Measurements from ENCODE around the gene LARP4.
"Not testable (repeated sequence)": the region's sequence is repeated elsewhere in the genome, so short reads cannot be mapped to it uniquely, and the experiment has no call there.

Gene LARP4

DNA sequence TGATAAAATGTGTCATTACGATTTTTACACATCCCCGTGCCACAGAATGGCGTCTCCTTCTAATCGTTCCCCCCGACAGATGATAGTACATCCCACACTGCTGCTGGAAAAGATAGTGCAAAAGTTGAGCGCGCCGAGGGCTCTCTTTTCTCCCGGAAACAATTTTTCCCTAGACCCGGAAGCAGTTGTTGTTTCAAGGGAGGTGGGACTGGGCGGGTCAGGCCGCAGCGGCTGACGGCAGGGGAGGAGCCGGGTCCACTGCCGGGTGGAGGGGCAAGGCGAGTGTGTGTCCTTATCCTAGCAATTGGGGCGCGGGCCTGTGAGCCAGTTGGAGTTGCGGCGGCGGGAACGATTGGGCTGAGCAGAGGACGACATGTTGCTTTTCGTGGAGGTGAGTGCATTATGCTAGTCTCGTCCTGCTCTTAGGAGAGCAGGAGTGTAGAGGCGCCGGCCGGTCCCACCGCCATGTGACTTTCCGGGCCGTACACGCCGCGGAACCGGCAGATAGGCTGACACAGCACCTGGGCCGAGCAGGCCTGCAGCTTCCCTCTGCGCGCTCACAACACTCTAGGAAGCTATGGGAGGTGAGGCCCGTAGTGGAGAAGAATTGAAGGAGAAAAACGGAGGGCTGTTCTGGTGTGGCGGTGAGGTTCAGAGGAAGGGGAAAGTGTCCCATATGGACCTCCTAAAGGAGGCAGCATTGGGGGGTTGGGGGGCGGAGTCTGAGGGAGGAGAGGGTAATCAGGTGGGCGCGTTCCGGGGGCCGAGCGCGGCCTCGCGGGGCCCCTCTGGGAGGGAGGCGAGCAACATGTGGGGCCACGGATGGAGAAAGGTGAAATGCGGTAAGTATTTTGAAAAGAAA lies at the start of gene LARP4:
TSS of gene LARP4 (plus strand) at position 248 of the 862 bp plus-strand sequence. CDS start at position 374, 126 bp downstream.
- DNase-seq, result peak; percentile 98

DNA sequence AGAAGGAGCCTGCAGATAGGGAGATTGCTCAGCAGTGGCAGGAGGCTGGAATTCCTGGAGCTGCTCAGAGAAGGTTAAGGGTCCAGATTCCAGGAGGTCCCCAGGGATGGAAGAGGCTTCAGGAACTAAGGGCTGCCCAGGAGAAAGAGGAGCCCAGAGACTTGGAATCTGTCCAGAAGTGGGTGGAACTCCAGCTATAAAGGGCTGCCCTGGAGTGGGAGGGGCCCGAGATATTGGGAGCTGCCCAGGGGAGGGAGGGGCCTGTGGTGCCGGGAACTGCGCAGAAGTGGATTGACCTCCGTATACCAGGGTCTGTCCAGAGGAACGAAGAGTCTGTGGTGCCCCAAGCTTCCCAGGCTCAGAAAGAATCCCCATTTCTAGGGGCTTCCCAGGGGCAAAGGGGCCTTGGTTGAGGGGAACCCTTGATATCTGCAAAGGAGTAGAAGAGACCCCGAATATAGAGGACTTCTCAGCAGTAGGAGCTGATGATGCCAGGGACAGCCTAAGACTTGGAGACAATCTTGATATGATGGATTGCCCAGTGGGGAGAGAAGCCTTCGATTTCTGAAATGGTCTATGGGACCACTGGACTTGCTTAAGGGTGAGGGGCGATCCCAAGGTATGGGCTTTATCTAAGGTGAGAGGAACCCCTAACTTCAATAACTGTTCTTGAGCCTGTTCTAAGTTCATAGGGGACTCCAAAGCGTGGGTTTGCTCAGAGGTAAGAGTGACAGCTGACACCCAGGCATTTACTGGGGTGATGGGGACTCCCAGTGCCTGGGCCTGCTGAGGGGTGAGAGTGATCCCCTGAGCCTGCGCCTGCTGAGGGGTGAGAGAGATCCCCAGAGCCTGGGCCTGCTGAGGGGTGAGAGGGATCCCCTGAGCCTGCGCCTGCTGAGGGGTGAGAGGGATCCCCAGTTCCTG lies 49.3 kb upstream of the LARP4 start:
- DNase-seq, result peak; percentile 84

- DNase-seq, result no peak
Observed at GRCh38 chr12:50353404-50353803, 47.3 kb upstream of the LARP4 start.

- DNase-seq, result no peak
Observed at GRCh38 chr12:50353869-50354593, 46.7 kb upstream of the LARP4 start.

DNA sequence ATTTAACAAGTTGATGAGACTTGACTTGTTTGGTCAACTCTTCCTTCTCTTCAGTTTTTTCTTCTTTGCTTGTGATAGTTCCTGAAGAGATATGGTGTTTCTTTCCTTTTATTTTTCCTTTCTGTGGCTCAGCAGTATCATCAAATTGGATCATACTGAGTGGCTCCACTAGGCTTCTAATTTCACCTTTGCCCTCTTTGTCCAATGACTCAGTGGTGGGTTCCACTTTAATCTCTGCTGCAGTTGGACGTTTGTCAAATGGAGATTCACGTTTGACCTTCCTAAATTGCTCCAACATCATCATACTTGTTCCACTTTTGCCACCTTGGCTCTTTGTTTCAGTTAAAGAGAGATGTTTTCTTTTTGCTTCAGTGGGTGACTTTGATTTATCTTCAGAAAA lies 45.8 kb upstream of the LARP4 start:
- no peak for DNase-seq

DNA sequence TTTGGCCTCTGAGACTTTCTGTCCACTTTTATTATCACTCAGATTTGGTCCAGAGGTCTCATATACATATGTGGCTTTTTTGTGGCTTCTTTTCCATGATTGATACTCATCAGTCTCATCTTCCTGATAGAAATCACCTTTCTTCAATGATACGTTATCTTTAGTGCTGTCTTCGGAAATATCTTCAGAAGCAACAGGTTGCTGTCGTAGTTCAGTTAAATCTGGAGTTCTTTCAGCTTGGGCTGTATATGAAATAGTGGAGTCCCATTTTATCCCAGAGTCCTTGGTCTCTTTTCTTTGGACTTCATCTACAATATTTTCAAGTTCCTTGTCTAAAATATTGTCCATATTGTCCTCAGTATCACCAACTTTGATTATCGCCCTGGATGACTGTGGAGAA lies 45.3 kb upstream of the LARP4 start:
- DNase-seq, result no peak

DNA sequence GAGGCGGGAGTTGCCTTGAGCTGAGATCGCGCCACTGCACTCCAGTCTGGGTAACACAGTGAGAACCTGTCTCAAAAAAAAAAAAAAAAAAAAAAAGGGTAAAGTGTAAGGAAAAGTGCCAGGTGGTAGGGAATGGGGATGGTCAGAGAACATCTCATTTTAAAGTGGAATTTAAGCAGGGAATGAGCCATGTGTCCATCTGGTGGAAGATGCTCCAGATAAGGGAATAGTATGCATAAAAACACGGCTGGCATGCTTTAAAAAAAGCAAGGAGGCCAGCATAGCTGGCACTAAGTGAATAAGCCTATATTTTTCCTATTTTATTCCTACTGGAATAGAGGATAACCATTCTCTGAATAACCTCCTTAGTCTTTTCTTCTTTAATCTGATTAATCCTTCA lies 38.0 kb upstream of the LARP4 start:
- DNase-seq, result no peak

DNA sequence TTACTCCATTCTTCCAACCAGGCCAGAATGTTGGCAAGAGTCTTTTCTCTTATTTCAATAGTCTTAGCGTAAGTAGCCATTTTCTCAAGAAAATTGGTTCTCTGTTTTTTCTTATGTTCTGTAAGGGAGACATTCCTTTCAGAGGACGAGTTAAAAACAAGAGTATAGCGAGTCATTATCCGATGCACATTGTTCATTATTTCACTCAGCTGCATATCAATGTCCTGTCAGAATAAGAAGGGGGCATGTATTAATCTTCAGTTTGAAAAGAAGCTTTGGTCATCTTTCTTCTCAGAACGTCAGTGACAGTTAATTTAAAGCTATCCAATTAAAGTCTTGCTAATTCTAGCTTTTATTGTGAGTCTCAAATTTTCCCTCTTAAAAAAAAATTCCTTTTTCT lies 37.5 kb upstream of the LARP4 start:
- no peak for DNase-seq

DNA sequence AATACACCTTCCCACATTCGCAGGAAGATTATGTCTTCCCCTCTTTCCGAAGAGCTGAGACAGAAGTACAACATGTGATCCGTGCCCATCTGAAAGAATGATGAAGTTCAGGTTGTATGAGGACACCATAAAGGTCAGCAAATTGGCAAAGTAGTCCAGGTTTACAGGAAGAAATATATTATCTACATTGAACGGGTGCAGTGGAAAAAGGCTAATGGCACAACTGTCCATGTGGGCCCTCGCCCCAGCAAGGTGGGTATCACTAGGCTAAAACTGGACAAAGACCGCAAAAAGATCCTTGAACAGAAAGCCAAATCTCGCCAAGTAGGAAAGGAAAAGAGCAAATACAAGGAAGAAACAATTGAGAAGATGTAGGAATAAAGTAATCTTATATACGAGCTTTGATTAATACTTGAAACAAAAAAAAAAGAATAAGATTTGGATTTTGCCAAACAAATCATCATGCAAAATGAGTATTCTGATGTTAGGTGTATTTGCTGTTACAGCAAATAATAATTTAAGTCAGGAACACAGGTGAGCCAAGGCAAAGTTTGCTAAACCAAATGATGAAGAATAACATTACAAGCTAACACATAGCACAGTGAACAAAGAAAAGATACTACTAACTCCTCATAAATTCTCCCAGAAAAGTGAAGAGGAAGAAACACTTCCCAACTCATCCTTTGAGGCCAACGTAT lies 34.8 kb upstream of the LARP4 start:
- no peak for DNase-seq

GRCh38 chr12:50370672-50371071 lies 30.0 kb upstream of the LARP4 start:
- not testable (repeated sequence) for DNase-seq

DNA sequence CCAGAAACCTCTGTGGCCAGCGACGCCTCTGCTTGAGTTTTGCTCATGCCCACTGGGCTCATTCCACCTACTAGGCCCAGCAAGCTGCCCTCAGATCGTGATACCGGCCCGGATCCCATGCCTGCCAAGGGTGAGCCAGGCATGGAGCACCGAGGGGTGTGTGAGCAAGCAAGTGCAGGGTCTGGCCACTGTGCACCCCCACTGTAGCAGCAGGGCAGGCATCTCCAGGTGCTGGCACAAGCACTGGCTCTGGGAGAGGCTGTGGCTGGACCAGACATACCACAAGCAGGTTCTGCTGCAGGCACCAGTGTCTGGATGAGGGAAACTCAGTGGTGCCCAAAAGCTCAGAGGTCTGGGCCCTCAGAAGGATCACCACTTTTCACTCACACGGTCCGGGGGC lies 24.9 kb upstream of the LARP4 start:
- DNase-seq, result no peak

DNA sequence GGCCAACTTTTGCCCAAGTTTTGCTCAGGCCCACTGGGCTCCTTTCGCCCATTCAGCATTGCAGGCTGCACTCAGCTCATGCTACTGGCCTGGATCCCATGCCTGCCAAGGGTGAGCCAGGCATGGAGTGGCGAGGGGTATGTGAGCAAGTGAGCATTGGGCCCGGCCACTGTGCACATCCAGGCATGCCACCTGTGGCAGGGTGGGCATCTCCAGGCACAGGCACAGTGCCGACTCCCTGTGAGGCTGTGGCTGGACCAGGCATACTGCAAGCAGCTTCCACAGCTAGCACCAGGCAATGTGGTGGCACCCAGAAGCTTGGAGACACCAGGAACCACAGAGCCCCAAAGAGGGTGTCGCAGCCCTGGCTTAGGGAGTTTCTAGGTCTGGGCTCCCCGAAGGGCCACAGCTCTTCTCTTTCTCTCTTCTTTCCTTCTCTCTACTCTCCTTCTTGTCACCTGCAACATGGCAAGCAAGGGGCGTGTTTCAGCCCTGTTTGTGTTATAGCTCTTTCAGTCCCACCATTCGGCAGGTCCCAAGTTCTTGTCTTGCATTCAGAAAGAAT lies 19.8 kb upstream of the LARP4 start:
- DNase-seq, result no peak

- peak; percentile 50 for DNase-seq
Observed at GRCh38 chr12:50387487-50387886, 13.2 kb upstream of the LARP4 start.

DNA sequence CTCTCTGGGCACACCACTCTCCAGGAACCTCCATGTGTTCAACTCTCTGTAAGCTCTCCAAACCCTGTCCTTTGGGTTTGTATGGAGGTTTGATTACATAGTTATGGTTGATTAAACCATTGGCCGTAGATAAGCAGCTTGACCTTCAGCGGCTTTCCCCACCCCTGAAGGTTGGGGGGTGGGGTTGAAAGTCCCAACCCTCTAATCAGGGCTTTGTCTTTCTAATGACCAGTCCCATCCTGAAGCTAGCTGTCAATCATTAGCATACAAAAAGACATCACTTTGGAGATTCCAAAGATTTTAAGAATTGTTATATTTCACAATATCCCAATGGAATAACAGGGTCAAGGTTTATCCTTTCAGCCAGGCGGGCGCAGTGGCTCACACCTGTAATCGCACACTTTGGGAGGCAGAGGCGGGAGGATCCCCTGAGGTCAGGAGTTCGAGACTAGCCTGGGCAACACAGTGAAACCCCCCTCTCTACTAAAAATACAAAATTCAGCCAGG lies 12.7 kb upstream of the LARP4 start:
- peak; percentile 61 for DNase-seq

DNA sequence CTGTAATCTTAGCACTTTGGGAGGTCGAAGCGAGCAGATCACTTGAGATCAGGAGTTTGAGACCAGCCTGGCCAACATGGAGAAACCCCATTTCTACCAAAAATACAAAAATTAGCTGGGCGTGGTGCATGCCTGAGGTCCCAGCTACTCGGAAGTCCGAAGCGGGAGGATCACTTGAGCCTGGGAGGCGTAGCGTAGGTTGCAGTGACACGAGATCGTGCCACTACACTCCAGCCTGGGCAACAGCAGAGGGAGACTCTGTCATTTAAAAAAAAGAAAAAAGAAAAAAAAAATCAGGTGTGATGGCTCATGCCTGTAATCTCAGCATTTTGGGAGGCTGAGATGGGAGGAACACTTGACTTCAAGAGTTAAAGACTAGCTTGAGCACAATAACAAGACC lies 11.9 kb upstream of the LARP4 start:
- not testable (repeated sequence) for DNase-seq

DNA sequence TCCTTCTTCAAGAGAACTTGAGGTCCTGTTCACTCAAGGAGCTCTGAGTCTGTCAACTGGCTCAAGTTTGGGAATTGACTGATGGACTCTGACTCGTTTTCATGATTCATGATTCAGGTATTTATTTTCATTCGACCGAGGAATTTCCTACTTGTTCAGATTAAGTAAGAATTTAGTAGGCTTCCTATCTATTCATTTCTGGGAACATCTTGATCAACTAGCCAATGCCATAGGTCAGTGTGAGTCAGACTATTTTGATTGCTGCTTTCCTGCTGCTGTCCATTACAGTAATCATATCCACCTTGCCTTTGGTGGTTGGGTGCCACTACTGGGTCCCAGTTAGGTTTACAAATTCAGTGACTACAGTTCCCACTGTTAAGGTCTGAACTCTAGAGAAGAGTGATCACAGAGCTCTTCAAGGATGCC lies 10.4 kb upstream of the LARP4 start:
- DNase-seq, result no peak

- no peak for DNase-seq
Observed at GRCh38 chr12:50394469-50395029, 6.1 kb upstream of the LARP4 start.

DNA sequence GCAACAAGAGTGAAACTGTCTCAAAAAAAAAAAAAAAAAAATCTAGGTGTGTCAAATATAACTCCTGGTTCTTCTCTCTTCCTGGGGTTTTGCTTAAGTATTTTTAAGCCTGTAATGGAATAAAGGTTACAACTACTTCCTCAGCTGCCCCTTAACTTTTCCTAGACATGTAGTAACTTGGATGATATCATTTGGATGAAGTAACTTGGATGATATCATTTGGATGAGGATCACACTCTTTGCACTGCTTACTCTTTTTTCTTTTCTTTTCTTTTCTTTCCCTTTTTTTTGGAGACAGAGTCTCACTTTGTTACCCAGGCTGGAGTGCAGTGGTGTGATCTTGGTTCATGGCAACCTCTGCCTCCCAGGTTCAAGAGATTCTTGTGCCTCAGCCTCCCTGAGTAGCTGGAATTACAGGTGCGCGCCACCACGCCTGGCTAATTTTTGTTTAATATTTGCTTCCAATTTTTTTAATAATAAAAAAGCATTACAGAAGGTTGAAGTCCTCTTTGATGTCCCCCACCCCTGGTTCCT lies 3.5 kb upstream of the LARP4 start:
- DNase-seq, result no peak

DNA sequence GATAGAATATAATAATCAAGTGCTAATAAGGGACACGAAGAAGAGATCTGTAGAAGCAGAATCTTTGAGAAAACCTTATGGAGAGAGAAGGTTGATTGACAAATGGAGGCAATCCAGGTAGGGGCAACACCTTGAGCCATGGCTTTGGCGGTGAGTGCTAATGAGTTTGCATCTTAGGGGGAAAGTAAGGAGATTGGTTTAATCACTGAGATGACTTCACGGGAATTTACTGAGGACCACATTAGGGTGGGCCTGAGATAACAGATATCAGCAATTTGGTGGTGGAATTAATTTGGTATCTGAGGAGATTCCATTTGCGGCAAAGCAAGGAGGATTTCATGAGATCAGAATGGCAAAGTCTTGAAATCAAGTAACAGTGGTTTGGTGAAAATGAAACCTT lies 1.8 kb upstream of the LARP4 start:
- no peak for DNase-seq

DNA sequence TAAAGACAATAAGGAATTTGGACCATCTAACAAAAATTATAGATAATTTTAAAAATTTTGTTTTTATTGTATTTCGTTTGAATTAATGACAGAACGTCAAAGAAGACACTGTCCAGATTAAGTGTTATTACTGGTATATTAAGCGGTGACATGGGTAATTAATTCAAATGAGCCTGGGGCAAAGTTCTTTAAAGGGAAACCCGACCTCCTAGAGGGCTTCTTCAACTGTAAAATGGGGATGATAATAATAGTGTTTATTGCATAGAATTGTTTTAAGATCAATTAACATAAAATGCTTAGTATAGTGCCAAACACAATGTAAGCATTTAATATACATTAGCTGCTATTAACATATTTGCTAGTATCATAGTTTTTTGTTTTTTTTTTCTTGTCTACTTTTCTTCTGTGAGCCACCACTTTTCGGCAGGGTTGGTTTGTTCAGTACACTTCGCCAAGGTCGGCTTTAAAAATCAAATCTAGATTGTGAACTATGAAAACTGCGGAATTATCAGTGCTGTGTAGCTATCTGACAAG lies 514 bp upstream of the LARP4 start:
- DNase-seq, result peak; percentile 70

- DNase-seq, result peak; percentile 7
Observed at GRCh38 chr12:50401500-50402081, 906 bp downstream of the LARP4 start.
